Nephron progenitor cell (in vitro differentiated cells): ENCODE measurements around the gene DCBLD1.
"Not testable (repeated sequence)": the region's sequence is repeated elsewhere in the genome, so short reads cannot be mapped to it uniquely, and the experiment has no call there.

Source experiments
- DNase-seq: peaks from one replicate; pipeline ENCODE4 v3.0.0; 2021
- H3K27ac Mint-ChIP-seq: 2 replicates; pipeline ENCODE4 v1.8.0; 2021; ENCODE audit warnings: mild to moderate bottlenecking, moderate library complexity, mixed read lengths
- H3K27me3 Mint-ChIP-seq: 2 replicates; pipeline ENCODE4 v1.8.0; 2021; ENCODE audit warnings: mild to moderate bottlenecking, low read depth, mixed read lengths; ENCODE audit not compliant: poor library complexity
- H3K36me3 Mint-ChIP-seq: 2 replicates; pipeline ENCODE4 v1.8.0; 2021; ENCODE audit warnings: low read depth, mixed read lengths
- H3K4me1 Mint-ChIP-seq: 2 replicates; pipeline ENCODE4 v1.8.0; 2021; ENCODE audit warnings: mixed read lengths
- H3K4me3 Mint-ChIP-seq: 2 replicates; pipeline ENCODE4 v1.8.0; 2021; ENCODE audit warnings: mild to moderate bottlenecking, moderate library complexity, mixed read lengths
- H3K9me3 Mint-ChIP-seq: 2 replicates; pipeline ENCODE4 v1.8.0; 2021; ENCODE audit warnings: mild to moderate bottlenecking, moderate library complexity, mixed read lengths
- TF ChIP-seq, protein P1 (sequence below): fragments of 200-600 bp; sonication (generic); IDR thresholded peaks from 2 replicates; pipeline ENCODE4 v1.5.0; 2021; ENCODE audit warnings: antibody characterized with exemption

Gene DCBLD1

DNA sequence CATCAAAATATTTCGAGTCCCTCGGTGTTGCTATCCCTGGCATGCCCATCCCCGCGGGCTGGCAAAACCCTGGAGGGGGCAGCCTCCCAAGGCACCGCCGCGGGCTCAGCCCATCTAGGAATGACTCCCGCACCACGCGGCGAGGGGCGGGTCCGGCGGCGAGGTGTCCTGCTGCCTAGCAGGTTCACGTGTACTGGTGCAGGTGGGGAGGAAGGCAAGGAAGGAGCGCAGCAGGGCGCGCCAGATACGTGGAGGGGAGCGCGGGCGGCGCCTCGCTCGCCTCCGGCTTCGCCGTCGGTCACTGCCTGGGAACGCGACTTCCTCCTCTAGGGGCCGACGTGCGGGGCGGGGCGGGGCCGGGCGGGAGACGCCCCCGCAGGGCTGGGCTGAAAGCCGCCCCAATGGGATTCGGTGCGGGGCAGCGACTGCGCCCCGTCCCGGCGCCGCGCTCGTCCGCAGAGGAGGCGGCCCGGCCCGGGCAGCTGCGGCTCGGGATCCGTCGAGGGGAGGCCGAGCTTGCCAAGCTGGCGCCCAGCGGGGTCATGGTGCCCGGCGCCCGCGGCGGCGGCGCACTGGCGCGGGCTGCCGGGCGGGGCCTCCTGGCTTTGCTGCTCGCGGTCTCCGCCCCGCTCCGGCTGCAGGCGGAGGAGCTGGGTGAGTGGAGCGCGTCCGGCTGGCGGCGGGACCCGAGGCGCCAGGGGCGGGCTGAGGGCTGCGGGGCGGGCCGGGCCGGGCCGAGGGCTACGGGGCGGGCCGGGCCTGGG lies at the start of gene DCBLD1:
DCBLD1 (plus strand) TSS at position 435 of the 764 bp plus-strand sequence; CDS start at position 543, 108 bp downstream.
- H3K4me1 Mint-ChIP-seq, result peaks cover 24% of the 10 kb centered on the region
- DNase-seq, result peak; percentile 78
- peak within 1 kb of the TSS; percentile 77 for H3K27ac Mint-ChIP-seq
- H3K36me3 Mint-ChIP-seq, result peaks cover 12% of the 10 kb centered on the region
- peaks cover 30% of the 10 kb centered on the region for H3K27me3 Mint-ChIP-seq
- TF ChIP-seq, protein P1, sequence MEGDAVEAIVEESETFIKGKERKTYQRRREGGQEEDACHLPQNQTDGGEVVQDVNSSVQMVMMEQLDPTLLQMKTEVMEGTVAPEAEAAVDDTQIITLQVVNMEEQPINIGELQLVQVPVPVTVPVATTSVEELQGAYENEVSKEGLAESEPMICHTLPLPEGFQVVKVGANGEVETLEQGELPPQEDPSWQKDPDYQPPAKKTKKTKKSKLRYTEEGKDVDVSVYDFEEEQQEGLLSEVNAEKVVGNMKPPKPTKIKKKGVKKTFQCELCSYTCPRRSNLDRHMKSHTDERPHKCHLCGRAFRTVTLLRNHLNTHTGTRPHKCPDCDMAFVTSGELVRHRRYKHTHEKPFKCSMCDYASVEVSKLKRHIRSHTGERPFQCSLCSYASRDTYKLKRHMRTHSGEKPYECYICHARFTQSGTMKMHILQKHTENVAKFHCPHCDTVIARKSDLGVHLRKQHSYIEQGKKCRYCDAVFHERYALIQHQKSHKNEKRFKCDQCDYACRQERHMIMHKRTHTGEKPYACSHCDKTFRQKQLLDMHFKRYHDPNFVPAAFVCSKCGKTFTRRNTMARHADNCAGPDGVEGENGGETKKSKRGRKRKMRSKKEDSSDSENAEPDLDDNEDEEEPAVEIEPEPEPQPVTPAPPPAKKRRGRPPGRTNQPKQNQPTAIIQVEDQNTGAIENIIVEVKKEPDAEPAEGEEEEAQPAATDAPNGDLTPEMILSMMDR, result no peak
- H3K4me3 Mint-ChIP-seq, result peak within 1 kb of the TSS; percentile 93
- H3K9me3 Mint-ChIP-seq, result peaks cover 11% of the 10 kb centered on the region

DNA sequence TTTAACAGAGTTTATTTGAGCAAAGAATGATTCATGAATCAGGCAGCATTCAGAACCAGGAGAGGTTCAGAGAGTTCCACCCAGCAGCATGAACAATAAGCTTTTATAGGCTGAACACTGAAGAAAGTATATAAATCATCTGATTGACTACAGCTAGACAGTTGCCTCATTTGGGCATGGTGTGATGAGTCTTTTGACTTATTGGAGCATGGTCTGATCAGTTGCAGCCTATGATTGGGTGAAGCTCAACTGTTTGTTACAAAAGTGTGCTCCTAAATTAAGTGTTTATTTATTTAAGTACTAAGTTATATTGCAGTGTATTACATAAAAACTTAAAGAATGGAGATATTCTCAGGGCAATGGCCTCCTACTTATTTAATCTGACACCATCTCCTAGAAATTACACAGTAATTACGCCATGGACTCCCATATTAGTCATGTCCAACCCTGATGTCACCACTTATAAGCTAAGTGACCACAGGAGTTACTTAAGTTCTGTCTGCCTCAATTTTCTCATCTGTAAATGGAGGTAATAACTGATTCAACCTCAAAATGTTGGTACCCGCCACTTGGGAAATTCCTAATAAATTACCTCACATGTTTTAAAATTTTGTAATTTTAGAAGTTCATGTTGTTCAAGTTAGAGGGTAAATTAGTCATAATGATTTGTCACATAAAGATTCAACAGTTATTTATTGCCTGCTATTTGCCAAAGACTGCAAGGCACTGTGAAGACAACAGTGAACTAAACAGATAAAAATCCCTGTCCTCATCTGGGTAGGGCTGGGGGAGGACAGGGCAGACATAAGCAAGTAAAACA lies 41.6 kb upstream of the DCBLD1 start:
- H3K4me3 Mint-ChIP-seq, result no peak overlapping the region

DNA sequence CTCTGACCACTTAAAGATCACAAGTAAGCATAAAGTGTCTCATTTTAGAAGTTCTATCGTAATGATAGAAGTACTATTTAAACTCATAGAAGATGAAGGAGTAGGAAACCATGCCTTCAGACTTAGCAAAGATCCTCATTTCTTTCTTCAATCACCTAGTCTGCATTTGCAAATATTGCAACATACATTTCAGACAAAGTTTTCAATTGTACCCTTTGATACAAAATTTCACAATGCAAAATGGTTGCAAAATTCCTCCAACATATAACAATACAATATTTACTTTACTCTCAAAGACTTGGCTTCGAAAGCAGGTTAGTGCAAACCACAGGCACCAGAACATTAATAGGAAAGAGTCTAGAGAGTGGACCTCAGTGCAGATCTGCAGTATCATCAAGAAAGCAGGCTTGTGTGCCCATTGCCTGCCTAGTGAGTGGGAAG lies 40.6 kb upstream of the DCBLD1 start:
- H3K36me3 Mint-ChIP-seq, result no peaks in the 10 kb centered on the region
- H3K9me3 Mint-ChIP-seq, result peaks cover 5% of the 10 kb centered on the region
- H3K4me1 Mint-ChIP-seq, result no peaks in the 10 kb centered on the region
- TF ChIP-seq, protein P1, result no peak
- H3K27ac Mint-ChIP-seq, result no peak overlapping the region
- no peak overlapping the region for H3K4me3 Mint-ChIP-seq
- DNase-seq, result no peak
- H3K27me3 Mint-ChIP-seq, result peaks cover 7% of the 10 kb centered on the region

More for the DNA sequence above, 41.6 kb upstream of the DCBLD1 start:
- Mint-ChIP-seq H3K27me3 (peaks cover 3% of the 10 kb centered on the region), H3K4me1 (no peaks in the 10 kb centered on the region), H3K9me3 (peaks cover 5% of the 10 kb centered on the region), H3K36me3 (no peaks in the 10 kb centered on the region), H3K27ac (peak overlapping the region; percentile 86)
- no peak for DNase-seq
- TF ChIP-seq, protein P1, result no peak

DNA sequence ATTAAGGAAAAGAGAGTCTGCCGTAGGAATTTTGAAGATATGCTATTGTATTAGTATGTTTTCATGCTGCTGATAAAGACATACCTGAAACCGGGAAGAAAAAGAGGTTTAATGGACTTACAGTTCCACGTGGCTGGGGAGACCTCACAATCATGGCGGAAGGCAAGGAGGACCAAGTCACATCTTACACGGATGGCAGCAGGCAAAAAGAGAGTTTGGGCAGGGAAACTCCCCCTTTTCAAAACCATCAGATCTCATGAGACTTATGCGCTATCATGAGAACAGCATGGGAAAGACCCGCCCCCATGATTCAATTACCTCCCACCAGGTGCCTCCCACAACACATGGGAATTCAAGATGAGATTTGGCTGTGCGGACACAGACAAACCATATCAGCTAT lies 40.2 kb upstream of the DCBLD1 start:
- H3K9me3 Mint-ChIP-seq, H3K27ac Mint-ChIP-seq, H3K4me1 Mint-ChIP-seq, DNase-seq, H3K36me3 Mint-ChIP-seq, H3K27me3 Mint-ChIP-seq, H3K4me3 Mint-ChIP-seq: not testable (repeated sequence)

DNA sequence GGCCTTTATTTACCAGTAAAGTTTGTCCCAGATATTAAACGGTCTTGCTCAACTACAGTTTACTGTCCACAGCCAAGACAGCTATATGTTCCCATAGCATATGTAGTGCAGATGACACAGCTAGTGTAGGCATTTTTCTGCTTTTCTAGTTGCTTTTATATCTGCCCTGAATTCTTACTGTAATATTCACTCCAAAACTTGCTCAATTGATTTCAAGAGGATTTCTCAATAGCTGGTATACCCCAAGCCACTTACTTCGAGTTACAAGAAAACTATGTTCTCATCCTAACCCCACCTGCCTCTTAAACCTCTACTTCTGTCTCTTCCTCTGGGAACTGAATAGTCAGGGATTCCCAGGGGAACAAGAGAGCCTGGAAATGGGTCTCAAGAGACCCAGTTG lies 37.9 kb upstream of the DCBLD1 start:
- no peak for DNase-seq

DNA sequence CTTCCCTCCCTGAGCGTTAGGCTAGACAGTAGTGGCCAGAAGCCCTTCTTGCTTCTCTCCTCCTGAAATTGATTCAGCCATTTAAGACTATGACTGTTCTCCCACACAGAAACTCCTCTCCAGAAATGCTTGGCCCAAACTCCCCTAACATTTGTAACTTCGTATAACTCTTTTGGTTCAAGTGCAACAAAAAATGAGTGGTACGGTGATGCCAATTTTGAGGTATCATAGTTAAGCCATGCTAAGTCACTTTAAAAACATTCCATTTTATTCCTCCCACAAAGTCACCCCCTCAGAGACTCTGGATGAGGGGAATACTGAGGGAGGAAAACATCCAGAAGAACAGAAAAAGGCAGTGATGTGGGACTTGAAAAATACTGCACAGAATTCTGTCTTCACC lies 35.6 kb upstream of the DCBLD1 start:
- Mint-ChIP-seq H3K4me1 (no peaks in the 10 kb centered on the region), H3K36me3 (no peaks in the 10 kb centered on the region), H3K27ac (no peak overlapping the region), H3K9me3 (no peaks in the 10 kb centered on the region), H3K4me3 (no peak overlapping the region), H3K27me3 (peaks cover 13% of the 10 kb centered on the region)
- no peak for DNase-seq
- TF ChIP-seq, protein P1, result no peak

More for the DNA sequence above, 37.9 kb upstream of the DCBLD1 start:
- TF ChIP-seq, protein P1, result no peak
- H3K27ac Mint-ChIP-seq, result no peak overlapping the region
- no peaks in the 10 kb centered on the region for H3K4me1 Mint-ChIP-seq
- H3K9me3 Mint-ChIP-seq, result peaks cover 3% of the 10 kb centered on the region
- H3K36me3 Mint-ChIP-seq, result no peaks in the 10 kb centered on the region
- H3K27me3 Mint-ChIP-seq, result peaks cover 13% of the 10 kb centered on the region
- H3K4me3 Mint-ChIP-seq, result no peak overlapping the region
